ENCODE data around the gene FMO1. TPM values are rescaled to one million over a fixed set of nuclear protein-coding genes. Genes with fewer than 3 reads are reported as not detected.
"Not testable (repeated sequence)": the region's sequence is repeated elsewhere in the genome, so short reads cannot be mapped to it uniquely, and the experiment has no call there.

FMO1 gene
- total RNA-seq, 1 experiment from 2014 or later, result not detected

DNA sequence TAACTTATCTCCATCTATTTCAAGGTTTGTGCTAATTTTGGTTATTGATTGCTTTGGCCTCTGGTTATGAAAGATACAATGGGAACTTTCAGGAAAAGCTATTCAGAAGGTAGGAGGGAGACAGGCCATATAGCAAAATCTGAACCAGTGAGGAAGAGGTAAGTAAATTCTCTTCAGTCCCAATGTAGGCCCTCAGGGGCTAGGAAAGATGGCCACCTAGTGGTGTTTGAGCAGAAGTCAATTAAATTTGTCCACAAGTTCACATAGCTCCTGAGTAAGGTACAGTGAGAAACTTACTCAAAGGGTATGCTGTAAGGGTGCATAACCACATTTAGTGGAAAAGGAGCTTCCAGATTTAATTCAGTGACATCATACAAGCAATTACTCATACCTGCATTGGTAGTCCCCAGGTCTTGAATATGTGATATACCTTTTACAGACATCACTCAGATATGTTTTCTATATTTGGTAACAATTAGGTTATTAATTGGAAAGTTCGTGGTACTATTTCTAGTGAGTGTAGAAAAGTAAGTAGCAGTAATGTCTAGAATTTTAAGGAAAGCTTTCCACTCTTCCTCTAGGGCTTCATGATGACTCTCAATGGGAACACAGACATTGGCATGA, 21.4 kb upstream of the FMO1 start:
- H3K27ac Mint-ChIP-seq (ENCODE audit: low read depth, unreplicated experiment), result no peak overlapping the region
- intact Hi-C loops (cut with micrococcal nuclease), result loop anchor here (1.0 to 2.0 kb wide), 3 partner anchors 38 to 260 kb away; no protein-coding TSS in a partner anchor
- TF ChIP-seq, protein P1, sequence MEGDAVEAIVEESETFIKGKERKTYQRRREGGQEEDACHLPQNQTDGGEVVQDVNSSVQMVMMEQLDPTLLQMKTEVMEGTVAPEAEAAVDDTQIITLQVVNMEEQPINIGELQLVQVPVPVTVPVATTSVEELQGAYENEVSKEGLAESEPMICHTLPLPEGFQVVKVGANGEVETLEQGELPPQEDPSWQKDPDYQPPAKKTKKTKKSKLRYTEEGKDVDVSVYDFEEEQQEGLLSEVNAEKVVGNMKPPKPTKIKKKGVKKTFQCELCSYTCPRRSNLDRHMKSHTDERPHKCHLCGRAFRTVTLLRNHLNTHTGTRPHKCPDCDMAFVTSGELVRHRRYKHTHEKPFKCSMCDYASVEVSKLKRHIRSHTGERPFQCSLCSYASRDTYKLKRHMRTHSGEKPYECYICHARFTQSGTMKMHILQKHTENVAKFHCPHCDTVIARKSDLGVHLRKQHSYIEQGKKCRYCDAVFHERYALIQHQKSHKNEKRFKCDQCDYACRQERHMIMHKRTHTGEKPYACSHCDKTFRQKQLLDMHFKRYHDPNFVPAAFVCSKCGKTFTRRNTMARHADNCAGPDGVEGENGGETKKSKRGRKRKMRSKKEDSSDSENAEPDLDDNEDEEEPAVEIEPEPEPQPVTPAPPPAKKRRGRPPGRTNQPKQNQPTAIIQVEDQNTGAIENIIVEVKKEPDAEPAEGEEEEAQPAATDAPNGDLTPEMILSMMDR (IDR thresholded peaks at IDR 0.05; ENCODE audit: unreplicated experiment), result peak; percentile 96
- H3K36me3 Mint-ChIP-seq (ENCODE audit: insufficient read depth, unreplicated experiment), result no peaks in the 10 kb centered on the region
- no peaks in the 10 kb centered on the region for H3K9me3 Mint-ChIP-seq (ENCODE audit: unreplicated experiment)
- H3K4me3 Mint-ChIP-seq (ENCODE audit: unreplicated experiment), result no peak overlapping the region
- DNase-seq (ENCODE audit: unreplicated experiment), result peak; percentile 85
- ChIA-PET CTCF (interaction anchor here (0.6 to 9.6 kb wide), 101 partner anchors 9 to 1308 kb away, joined by 3 to 262 read pairs (median 5); partner anchors contain the start of genes FMO1, FMO2, FMO3 and FMO4), POLR2A (interaction anchor here (0.6 to 1.4 kb wide), 5 partner anchors 87 to 813 kb away, joined by 3 to 4 read pairs (median 3); partner anchors contain the start of gene FMO4)
- peaks cover 21% of the 10 kb centered on the region for H3K4me1 Mint-ChIP-seq (ENCODE audit: insufficient read depth, unreplicated experiment)
- BruUV-seq (replicated peaks), result no TSS peak
- no peaks in the 10 kb centered on the region for H3K27me3 Mint-ChIP-seq (ENCODE audit: insufficient read depth, unreplicated experiment)

DNA sequence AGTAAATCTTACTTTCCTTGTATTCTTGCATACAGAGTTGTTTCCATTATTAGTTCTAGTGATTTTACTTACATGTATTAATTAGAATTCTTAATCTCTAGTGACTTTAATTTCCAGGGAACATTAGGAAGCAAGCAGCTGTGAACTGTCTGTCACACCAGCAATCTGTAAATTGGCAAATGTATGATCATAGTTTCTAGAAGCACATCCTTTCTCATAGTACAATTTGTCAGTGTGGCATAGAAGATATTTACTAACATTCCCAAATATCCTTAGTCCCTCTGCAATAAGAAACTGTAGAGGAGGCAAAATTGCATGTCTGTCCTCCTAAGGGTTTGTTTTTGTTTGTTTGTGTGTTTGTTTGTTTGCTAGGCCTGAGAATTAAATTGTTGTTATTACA, 17.0 kb upstream of the FMO1 start:
- ChIA-PET CTCF (interaction anchor here (4.2 to 9.6 kb wide), 3 partner anchors 14 to 266 kb away, joined by 24 to 262 read pairs (median 110); partner anchors contain the start of gene FMO4), POLR2A (interaction anchor here (0.6 kb wide), 1 partner anchor 13 kb away, joined by 5 read pairs; no protein-coding TSS in a partner anchor)
- Mint-ChIP-seq H3K4me3 (ENCODE audit: unreplicated experiment) (no peak overlapping the region), H3K9me3 (ENCODE audit: unreplicated experiment) (no peaks in the 10 kb centered on the region), H3K27ac (ENCODE audit: low read depth, unreplicated experiment) (no peak overlapping the region), H3K36me3 (ENCODE audit: insufficient read depth, unreplicated experiment) (no peaks in the 10 kb centered on the region), H3K4me1 (ENCODE audit: insufficient read depth, unreplicated experiment) (no peaks in the 10 kb centered on the region), H3K27me3 (ENCODE audit: insufficient read depth, unreplicated experiment) (no peaks in the 10 kb centered on the region)
- no peak for DNase-seq (ENCODE audit: unreplicated experiment)
- BruUV-seq (replicated peaks), result no TSS peak
- intact Hi-C loops (cut with micrococcal nuclease), result no loop called here
- TF ChIP-seq, protein P1 (IDR thresholded peaks at IDR 0.05; ENCODE audit: unreplicated experiment), result no peak

DNA sequence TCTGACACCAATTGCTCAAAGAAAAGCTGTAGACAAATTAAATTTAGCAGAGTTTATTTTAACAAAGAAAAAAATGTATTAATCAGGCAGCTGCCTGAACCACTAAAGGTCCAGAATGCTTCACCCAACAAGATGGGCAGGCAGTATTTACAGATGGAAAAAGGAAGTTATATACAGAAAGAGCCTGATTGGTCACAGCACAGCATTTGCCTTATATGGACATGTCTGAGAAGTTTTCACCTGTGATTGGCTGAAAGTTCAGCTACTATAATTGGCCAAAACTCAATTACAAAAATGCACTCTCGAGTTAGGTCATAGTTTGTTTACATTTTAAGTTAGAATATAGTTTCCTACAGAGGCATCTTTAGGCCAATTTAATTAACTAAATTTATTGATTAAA, 15.1 kb upstream of the FMO1 start:
- ChIA-PET CTCF (interaction anchor here (0.5 to 9.6 kb wide), 7 partner anchors 13 to 268 kb away, joined by 3 to 262 read pairs (median 5); partner anchors contain the start of gene FMO4), POLR2A (no interaction called here)
- H3K27ac Mint-ChIP-seq (ENCODE audit: low read depth, unreplicated experiment), result no peak overlapping the region
- H3K4me1 Mint-ChIP-seq (ENCODE audit: insufficient read depth, unreplicated experiment), result no peaks in the 10 kb centered on the region
- TF ChIP-seq, protein P1 (IDR thresholded peaks at IDR 0.05; ENCODE audit: unreplicated experiment), result no peak
- no peak for DNase-seq (ENCODE audit: unreplicated experiment)
- no peaks in the 10 kb centered on the region for H3K9me3 Mint-ChIP-seq (ENCODE audit: unreplicated experiment)
- no peak overlapping the region for H3K4me3 Mint-ChIP-seq (ENCODE audit: unreplicated experiment)
- no TSS peak for BruUV-seq (replicated peaks)
- no peaks in the 10 kb centered on the region for H3K36me3 Mint-ChIP-seq (ENCODE audit: insufficient read depth, unreplicated experiment)
- H3K27me3 Mint-ChIP-seq (ENCODE audit: insufficient read depth, unreplicated experiment), result no peaks in the 10 kb centered on the region
- intact Hi-C loops (cut with micrococcal nuclease), result no loop called here

DNA sequence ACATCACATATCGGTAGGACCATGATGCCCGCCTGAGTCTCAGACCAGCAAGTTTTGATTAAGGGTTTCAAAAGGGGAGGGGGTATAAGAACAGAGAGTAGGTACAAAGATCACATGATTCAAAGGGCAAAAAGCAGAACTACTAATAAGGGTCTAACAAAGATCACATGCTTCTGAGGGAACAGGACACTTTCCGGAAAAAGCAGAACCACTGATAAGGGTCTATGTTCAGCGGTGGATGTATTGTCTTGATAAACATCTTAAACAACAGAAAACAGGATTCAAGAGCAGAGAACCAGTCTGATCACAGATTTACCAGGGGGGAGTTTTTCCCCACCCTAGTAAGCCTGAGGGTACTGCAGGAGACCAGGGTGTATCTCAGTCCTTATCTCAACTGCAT, 12.1 kb upstream of the FMO1 start:
- DNase-seq (ENCODE audit: unreplicated experiment); H3K9me3 Mint-ChIP-seq (ENCODE audit: unreplicated experiment); H3K27me3 Mint-ChIP-seq (ENCODE audit: insufficient read depth, unreplicated experiment); H3K4me1 Mint-ChIP-seq (ENCODE audit: insufficient read depth, unreplicated experiment); intact Hi-C loops (cut with micrococcal nuclease); H3K4me3 Mint-ChIP-seq (ENCODE audit: unreplicated experiment); H3K27ac Mint-ChIP-seq (ENCODE audit: low read depth, unreplicated experiment); BruUV-seq (replicated peaks); H3K36me3 Mint-ChIP-seq (ENCODE audit: insufficient read depth, unreplicated experiment); POLR2A ChIA-PET: not testable (repeated sequence)
- CTCF ChIA-PET, result interaction anchor here (0.6 to 3.1 kb wide), 6 partner anchors 10 to 269 kb away, joined by 3 to 24 read pairs (median 14); partner anchors contain the start of gene FMO4

Measured in MCF 10A (cell line).